ENCODE measurements around the gene ESRRB.

Gene ESRRB

DNA sequence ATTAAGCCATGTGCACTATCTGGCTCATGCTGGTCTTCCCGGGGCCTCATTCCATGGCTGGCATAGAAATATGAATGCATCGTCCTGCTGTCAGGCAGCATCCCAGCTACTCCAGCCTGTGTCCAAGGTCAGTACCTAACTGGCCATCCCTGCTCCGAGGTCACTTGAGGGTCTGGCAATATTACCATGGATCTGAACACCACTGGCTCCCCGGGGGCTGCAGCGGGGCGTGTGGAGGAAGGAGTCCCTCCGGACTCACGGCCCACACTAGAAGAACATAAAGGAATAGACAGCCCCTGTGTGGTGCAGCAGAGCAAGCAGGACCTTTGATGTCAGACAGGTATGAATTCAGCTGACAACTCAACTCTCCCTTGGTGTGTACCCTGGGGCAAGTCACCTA, 19.2 kb downstream of the ESRRB start:
- in situ Hi-C loops (cut with MboI; ENCODE audit: low sequenced_read_pairs): loop anchor here (25.0 kb wide), 1 partner anchor 683 kb away; no protein-coding TSS in a partner anchor

DNA sequence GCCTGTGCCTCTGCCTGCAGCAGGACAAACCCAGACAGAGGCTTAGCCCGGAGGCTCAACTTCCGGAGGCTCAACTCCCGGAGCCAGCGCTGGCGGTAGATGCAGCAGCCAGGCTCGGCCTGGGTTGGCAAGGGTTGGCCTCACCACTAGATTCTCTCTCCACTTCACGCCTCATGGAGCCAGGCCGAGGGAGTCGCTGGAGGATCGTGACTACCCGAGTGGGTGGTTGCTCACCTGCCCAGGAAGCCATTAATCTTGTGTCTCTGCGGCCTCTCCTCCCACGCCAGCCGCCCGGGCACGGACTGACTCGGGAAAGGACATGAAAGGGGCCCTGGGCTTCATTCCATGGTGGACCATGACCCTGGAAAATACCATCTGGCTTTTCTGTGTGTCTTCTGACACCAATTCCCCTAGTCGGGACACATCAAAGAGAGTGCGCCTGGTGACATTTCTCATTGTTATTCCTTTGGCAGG, 20.8 kb downstream of the ESRRB start:
- in situ Hi-C loops (cut with MboI; ENCODE audit: low sequenced_read_pairs): loop anchor here (25.0 kb wide), 1 partner anchor 684 kb away; no protein-coding TSS in a partner anchor

DNA sequence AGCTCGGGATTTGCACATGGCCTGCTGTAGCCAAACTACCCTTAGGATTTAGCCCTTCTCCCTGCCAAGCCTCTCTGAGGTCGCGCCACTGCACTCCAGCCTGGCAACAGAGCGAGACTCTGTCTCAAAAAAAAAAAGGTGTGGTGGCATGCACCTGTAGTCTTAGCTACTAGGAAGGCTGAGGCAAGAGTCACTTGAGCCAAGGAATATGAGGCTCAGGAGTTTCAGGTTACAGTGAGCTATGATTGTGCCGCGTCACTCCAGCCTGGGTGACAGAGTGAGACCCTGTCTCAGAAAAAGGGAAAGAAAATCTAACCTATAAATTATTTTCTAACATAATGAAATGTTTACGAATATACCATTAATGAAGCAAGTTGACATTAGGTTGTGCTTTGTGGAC, 29.7 kb downstream of the ESRRB start:
- in situ Hi-C loops (cut with MboI; ENCODE audit: low sequenced_read_pairs): no loop called here

DNA sequence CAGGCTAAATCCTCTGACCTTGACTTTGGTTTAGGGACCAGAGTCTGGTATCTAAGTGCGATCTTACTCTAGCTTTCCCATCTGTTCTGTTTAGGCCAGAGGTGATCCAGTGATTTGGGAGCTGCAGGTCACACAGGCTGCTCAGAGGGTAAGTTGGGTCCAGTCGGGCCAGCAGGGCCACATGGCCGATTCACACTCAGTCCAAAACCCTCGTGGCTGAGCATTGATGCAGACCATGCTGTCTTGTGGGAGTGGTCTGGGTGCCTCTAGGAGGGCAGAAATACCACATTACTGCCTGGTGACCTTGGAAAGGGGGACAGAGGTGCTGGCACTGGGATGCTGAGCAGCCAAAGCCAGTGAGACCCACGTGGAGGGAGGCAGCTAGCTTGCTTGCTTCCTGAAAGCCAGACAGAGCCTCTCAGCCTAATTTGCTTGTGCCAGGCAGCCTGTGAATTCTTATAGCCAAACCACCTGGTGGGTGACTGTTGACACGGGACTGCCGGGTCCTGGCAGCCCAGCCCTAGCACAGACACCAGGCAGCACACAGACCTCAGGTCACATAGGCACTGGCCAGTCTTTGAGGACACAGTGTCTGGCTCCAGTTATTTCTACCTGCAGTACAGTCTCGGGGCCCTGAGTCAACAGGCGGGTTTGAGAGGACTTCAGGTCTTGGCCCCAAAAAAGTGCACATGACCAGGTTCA, 31.7 kb downstream of the ESRRB start:
- in situ Hi-C loops (cut with MboI; ENCODE audit: low sequenced_read_pairs): no loop called here

GRCh38 chr14:76408877-76409276, 32.9 kb downstream of the ESRRB start:
- in situ Hi-C loops (cut with MboI; ENCODE audit: low sequenced_read_pairs): no loop called here

GRCh38 chr14:76412501-76412900, 36.6 kb downstream of the ESRRB start:
- in situ Hi-C loops (cut with MboI; ENCODE audit: low sequenced_read_pairs): no loop called here

DNA sequence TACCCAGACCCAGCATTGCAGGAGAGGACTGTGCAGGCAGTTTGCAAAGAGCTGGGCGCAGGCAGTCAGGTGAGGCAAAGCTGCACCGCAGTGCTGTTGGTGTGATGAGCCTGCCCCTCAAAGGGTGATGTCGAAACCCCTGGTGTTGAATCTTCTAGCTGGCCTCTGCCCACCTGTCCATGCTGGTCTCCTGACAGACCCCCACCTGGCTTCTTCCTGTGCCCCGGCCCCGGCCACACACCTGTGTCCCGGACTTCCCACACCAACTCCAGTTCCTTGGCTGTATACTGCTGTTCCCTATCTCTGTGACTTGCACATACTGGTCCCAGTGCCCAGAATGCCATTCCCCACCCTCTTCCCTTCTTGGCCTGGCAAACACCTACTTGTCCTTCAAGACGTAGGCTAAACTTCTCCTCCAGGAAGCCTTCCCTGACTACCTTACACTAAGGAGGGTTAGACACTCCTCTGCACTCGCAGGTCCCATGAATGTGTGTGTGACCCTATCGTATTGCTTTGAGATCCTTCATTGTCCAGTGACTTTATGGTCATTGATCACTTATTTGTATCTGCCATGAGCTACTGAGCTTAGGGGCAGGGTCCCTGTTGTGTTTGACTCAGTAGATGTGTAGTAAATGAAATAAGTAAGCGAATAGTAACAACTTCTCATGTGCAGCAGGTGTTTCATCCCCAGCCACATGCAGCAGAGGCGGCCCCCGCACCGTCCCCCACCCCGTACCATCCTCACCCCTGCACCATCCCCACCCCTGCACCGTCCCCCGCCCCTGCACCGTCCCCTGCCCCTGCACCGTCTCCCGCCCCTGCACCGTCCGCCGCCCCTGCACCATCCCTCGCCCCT, 37.4 kb downstream of the ESRRB start:
- in situ Hi-C loops (cut with MboI; ENCODE audit: low sequenced_read_pairs): no loop called here

DNA sequence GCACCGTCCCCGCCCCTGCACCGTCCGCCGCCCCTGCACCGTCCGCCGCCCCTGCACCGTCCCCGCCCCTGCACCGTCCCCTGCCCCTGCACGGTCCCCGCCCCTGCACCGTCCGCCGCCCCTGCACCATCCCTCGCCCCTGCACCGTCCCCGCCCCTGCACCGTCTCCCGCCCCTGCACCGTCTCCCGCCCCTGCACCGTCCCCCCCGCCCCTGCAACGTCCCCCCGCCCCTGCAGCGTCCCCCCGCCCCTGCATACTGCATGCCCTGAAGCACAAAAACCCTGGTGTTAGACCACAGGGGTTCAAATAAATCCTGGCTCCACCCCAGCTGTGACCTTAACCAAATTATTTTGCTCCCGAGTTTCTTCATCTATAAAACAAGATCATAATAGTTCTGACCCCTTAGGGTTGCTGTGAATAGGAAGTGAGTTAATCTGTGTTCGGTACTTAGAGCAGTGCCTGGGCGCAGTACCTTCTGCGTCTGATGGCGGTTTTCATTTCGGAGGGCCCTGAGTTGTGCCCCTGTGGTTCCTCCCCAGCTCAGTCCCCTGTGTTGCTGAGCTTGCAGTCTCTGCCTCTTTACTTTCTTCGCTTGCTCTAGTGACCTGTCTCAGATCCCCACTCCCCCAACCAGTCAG, 38.1 kb downstream of the ESRRB start:
- in situ Hi-C loops (cut with MboI; ENCODE audit: low sequenced_read_pairs): no loop called here

DNA sequence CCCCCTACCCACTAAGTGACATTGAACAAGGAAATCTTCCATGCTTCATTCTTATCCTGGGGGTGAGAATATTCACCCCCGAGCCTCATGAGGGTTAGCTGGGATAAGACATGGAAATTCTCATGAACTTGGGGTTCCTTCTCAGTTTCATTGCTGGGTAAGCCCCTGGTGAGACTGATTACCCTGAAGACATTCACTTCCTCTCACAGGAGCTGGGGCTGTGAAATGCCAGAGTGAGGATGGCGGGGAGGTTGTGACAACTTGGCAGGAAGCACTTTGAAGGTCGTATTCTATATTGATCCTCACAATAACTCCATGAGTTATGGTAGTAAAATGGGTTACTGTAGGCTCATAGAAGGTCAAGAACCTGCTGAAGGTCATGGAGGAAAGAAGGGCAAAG, 43.5 kb downstream of the ESRRB start:
- in situ Hi-C loops (cut with MboI; ENCODE audit: low sequenced_read_pairs): no loop called here

DNA sequence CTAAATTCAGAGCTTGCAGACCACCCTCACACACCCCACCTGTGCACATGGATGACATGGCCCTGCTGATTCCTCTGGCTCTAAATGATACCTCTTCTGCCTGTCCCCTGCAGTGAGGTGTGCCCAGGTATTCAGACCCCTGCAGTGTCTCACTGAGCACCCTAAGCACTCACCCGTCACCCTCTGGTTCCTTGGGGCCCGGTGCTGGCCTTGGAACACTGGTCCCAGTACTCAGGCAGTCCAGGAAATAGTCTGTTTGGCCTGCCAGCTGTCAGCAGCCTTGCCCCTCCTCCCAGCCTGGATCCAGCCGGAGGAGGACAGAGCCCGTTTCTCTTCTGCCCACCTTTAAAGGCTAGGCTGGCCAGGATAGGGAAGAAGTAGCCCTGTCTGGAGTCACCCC, 44.9 kb downstream of the ESRRB start:
- in situ Hi-C loops (cut with MboI; ENCODE audit: low sequenced_read_pairs): no loop called here

- in situ Hi-C loops (cut with MboI; ENCODE audit: low sequenced_read_pairs): no loop called here
Measured at GRCh38 chr14:76421662-76422061, 45.7 kb downstream of the ESRRB start.

- in situ Hi-C loops (cut with MboI; ENCODE audit: low sequenced_read_pairs): no loop called here
Measured at GRCh38 chr14:76422662-76423061, 46.7 kb downstream of the ESRRB start.

DNA sequence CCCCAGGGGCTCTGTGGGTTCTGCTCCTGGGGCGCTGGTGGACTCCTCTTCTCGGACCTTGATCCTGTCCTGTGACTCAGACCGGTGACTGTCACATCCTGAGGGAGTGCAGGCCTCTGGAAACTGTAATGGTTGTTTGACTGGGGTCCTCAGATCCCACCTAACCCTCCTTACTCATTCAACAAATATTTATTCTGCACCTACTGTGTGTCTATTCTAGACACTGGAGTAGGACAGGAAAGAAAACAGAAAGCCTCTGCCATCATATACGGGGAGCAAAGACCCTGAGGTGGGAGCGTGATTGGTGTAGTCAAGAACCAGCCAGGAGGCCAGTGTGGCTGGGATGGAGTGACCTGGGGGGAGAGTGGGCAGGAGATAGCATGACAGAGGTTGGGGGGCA, 47.6 kb downstream of the ESRRB start:
- in situ Hi-C loops (cut with MboI; ENCODE audit: low sequenced_read_pairs): no loop called here

DNA sequence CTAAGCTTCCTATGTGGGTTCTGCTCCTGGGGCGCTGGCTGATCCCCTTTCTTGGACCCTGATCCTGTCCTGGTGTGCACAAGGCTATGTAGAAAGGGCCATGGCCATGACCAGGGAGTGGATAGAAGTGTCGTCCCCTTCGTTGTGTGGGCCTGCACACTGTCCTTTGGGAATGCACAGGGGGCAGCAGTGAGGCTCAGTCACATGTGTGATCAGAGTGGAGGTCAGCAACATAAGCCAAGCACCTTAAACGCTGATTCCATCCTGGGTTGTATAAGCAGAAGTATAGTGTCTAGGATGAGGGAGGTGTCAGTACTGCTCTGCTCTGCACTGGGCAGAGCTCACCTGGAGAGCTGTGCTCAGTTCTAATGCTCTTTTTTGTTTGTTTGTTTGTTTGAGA, 48.4 kb downstream of the ESRRB start:
- in situ Hi-C loops (cut with MboI; ENCODE audit: low sequenced_read_pairs): no loop called here

- in situ Hi-C loops (cut with MboI; ENCODE audit: low sequenced_read_pairs): no loop called here
Measured at GRCh38 chr14:76426161-76426696, 50.3 kb downstream of the ESRRB start.

DNA sequence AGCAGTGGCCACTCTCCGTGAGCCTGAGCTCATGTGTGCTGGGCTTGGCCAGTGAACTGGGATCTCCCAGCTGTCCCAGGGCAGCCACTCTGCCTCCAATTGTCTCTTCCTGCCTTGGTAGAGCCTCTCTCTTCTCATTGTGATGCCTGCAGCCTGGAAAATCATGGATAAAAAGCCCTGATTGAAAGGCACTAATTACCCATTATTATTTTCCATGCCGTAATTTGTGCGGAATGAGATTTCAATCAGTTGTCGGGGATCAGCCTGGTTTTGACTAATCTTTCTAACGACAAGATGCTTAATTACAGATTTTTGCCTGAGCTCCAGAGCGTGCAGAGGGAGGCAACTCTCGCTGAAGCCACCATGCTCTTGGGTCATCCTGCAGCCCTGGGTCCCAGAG, 52.7 kb downstream of the ESRRB start:
- in situ Hi-C loops (cut with MboI; ENCODE audit: low sequenced_read_pairs): no loop called here

GRCh38 chr14:76430017-76430416, 54.1 kb downstream of the ESRRB start:
- in situ Hi-C loops (cut with MboI; ENCODE audit: low sequenced_read_pairs): no loop called here

GRCh38 chr14:76430475-76430980, 54.6 kb downstream of the ESRRB start:
- in situ Hi-C loops (cut with MboI; ENCODE audit: low sequenced_read_pairs): no loop called here

- in situ Hi-C loops (cut with MboI; ENCODE audit: low sequenced_read_pairs): no loop called here
Measured at GRCh38 chr14:76431538-76431937, 55.6 kb downstream of the ESRRB start.

DNA sequence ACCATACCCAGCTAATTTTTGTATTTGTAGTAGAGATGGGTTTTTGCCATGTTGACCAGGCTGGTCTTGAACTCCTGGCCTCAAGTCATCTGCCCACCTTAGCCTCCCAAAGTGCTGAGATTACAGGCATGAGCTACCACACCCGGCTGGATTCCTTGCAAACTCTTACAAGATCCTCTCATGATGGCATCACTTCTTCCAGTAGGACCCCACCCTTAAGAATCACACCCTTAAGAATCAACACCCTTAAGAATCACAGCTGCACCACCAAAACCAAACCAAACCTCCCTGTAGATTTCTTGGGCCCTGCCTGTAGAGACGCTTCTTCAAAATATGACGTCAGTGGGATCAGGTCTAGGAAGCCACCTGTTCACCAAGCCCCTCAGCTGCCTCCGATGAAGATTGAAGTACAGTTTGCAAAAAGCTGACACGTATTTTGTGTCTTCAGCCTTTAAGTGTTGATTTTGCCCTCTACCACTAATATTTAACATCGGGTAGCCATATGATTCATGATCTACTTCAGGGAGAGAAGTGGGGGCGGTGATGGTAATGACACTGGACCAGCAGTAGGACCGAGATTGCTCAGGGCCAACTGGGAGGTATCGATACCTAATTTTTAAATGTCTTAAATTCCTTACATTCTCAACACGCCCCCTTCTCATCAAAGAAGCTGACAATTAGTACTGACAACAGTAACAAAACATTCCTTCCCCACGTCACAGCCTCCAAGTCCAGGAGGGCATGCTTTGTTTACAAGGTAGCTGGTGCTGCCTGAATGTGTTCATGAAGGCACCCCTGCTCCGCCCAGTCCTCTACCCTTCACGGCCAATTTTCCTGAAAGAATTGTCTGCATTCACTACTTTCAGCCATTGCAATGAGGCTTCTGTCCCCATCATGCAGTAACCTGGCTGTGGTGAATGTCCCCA, 57.2 kb downstream of the ESRRB start:
- in situ Hi-C loops (cut with MboI; ENCODE audit: low sequenced_read_pairs): no loop called here
